CD4-positive, alpha-beta T cell treated with Interleukin-12 subunit alpha and Interleukin-12 subunit beta, for 1 hour (primary cell): ENCODE measurements around the gene ITPK1.
"Not testable (repeated sequence)": the region's sequence is repeated elsewhere in the genome, so short reads cannot be mapped to it uniquely, and the experiment has no call there.

Experiments
- DNase-seq: peaks from one replicate; pipeline ENCODE4 v3.0.0-alpha.2; 2020

ITPK1 gene

DNA sequence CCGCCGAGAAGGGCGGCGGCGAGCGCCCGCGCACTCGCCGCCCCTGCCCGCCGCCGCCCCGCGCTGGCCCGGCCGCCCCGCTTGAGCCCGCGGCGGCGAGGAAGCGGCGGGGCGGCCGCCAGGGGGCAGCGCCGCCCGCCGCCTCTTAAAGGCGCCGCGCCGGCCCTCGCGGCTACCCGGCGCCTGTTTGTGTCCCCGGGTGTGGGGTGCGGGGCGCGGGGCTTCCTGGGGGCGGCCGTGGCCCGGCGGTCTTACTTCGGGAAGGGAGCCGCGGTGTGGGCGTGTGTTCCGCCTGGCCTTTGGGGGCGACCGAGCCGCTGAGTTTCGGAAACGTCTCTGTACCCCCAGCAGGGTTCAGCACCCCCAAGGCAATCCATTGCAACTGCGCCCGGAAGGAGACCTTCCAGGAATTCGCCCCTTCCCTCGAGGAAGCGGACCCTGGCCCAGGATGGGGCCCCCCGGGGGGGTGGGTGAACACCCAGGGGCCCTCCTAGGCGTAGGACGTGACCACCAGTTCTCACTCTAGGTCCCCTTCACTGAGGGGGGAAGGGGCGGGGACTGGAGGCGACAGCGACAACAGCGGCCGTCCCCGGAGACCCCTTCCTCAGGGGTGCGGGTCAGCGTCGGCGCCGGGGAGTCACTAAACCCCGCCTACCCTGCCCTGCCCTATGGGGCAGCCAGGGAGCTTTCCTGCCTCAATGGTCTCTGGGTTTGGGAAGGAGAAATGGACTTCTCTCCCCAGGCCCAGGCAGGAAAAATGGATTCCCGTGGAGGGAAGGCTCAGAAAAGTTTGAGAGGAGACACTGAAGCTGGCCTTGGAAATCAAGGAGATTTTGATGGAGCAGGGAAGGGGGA lies at the start of gene ITPK1:
ITPK1 (minus strand) TSS at position 105 of the 855 bp plus-strand sequence. CDS start 762 bp downstream, outside the sequence.
- DNase-seq = peak; percentile 56

DNA sequence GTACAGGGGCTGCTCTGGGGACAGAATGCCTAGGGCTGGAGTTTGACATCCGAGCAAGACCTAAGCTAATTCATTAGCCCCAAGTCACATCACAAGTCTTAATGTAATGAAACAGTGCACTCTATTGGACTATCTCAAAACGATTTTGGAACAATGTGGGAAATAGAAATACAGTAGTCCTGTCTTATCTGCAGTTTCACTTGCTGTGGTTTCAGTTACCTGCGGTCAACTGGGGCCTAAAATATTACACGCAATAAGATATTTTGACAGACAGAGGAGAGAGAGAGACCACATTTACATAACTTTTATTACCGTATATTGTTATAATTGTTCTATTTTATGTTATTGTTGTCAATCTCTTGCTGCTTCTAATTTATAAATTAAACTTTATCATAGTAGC lies 47.8 kb upstream of the ITPK1 start:
- DNase-seq = no peak

DNA sequence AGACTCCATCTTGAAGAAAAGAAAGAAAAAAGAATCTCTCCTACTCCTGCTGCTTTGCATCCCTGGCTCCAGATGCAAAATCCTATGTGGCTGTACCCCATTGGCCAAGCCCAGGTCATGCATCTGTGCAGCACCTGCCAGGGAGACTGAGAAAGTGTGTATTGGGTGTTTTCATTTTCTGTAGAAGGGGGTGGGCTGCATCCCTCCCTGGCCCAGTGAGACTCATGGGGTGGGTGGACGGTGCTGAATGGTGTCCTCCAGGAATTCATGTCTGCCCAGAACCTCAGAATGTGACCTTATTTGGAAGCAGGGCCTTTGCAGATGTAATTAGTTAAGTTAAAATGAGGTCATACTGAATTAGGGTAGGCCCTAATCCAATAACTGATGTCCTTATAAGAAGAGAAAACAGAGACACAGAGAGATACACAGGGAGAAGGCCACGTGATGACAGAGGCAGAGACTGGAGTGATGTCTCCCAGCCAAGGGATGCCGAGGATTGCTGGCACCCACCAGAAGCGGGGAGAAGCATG lies 45.8 kb upstream of the ITPK1 start:
- DNase-seq = no peak

DNA sequence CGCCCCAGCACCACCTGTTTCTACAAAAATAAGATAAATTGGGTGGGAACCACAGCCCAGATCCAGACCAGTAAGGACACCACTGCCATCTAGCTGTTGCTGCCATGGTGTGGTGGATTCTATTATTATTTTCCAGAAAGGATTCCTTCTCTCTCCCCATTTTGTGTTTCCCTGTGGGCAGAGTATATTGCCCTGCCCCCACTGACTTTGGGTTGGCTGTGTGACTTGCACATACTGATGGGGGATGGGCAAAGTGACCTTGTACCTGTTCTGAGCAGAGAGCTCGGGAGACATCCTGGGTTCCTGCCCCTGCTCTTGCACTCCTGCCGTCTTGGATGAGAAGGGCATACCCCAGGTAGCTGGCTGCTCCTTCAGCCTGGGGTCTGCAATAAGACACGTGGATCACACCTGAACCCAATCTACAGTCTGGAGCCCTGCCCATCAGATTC lies 44.7 kb upstream of the ITPK1 start:
- DNase-seq = no peak

DNA sequence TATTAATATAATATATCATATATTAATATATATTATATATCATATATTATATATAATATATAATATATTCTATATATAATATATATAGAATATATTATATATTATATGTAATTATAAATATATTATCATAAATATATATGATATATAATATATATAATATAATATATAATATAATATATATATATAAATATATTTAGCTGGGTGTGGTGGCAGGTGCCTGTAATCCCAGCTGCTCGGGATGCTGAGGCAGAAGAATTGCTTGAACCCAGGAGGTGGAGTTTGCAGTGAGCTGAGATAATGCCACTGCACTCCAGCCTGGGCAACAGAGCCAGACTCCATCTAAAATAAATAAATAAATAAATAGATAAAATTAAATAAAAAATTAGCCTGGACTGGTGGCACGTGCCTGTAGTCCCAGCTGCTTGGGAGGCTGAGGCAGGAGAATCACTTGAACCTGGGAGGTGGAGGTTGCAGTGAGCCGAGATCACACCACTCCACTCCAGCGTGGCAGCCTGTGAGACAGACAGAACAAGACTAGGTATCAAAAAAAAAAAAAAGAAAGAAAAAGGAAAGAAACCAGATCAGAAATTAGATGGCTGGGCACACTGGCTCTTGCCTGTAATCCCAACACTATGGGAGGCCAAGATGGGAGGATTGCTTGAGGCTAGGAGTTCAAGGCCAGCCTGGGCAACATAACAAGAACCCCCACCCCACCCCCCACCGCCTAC lies 44.1 kb upstream of the ITPK1 start:
- not testable (repeated sequence) for DNase-seq

DNA sequence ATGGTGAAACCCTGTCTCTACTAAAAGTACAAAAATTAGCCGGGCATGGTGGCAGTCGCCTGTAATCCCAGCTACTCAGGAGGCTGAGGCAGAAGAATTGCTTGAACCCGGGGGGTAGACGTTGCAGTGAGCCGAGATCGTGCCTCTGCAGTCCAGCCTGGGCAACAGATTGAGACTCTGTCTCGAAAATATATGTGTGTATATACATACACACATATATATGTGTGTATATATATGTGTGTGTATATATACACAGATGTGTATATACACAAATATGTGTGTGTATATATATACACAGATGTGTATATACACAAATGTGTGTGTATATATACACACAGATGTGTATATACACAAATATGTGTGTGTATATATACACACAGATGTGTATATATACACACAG lies 42.6 kb upstream of the ITPK1 start:
- DNase-seq = not testable (repeated sequence)

DNA sequence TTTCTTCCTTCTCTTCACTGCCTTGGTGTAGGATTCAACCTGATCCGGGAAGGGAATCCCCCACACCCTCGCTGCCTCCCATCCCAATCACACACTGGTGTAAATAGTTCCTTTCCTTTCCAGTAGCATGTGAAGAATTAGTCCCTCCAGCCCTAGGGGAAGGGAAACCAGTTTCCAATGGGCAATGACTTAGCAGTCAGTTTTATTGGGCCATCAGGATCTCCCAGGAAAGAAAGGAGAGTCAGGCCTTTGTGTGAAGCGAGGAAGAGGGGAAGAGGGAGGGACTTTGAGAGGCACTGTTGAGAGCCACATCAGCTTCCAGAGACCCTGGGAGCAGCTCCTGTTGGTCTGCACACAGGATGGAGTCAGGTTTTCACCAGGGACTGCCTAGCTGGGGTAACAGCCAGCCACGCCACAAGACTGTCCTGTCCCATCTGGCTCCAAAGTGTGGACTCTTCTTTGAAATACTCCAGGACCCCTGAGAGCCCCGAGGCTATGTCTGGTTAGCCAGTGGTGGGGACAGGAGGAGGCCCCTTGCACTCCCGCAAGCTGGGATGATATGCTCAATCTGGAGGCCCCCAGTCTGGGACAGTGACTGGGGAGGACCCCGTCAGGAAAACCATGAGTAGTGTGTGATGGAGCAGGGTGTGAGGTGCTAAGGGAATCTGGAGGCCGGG lies 41.1 kb upstream of the ITPK1 start:
- no peak for DNase-seq

DNA sequence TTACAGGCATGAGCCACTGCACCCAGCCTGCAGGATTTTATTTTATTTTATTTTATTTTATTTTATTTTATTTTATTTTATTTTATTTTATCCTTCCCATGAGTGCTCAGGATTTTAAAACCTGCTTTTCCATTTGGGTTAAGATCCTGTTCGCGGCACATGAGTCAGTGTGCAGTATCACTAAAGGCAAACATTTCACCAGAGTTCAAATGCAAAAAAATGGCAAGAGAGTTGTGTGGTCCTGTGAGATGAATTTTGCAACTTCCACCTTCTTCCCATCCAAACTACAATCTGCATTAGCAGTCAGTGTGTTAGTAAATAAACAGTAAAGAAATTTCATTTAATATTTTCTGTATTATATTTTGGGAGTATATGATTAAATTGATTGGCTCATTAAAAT lies 39.9 kb upstream of the ITPK1 start:
- DNase-seq = no peak

DNA sequence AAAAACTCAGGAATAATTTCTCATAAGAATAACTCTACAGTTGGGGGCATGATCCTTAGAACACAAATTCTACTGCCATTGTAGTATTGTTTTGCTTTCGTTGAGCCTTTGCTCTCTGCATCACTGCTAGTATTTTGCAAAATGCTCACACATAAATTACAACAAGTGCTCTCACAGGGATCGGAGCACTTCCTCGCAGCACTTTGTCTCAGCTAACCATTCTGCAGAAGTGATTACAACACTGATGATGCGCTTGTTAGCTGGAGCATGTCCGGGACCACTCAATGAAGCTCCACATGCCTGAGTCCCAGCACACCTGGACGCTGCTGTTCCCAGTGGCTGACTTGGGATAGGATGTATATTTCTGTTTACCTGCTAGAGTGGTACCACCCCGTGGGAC lies 37.4 kb upstream of the ITPK1 start:
- DNase-seq = no peak

DNA sequence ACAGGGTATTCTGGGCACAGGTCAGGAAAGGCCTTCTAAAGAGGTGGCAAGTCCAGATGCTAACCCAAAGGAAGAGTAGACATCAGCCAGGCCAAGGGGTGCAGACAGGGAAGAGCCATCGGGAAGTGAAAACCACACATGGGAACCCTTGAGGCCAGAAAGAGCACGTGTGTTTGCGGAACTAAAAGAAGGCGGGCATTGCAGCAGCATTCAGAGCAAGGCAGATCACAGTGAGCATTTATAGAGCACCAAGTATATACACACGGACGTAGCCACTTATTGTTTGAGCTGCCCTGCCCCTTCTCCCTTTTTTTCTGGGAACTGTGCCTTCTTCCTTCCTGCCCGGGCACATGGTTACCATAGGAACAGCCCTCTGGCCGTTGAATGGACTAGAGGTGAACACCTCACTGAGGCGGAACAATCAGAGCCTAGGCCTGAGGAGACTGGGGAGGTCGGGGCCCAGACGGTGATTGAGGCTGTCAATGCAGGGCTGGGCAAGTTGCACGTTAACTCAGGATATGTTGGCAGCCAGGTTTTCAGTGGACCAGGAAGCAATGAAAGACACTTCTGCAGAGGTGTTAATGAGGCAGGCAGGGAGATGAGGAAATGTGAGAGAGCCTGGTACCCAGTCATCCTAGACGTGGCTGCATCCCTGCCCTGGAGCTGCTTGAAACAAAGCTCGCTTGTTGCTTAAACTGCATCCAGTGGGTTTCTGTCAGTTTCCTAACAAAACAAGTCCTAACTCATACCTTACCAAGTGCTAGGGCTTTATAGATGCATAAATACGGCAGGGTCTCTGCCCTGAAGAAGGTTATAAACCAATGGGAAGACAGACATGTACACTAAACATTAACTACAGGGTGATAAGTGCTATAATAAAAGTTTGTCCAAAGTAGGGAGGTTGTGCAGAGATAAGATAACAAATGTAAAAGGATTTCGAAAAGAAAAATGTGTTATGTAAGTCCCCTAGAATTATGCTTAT lies 34.8 kb upstream of the ITPK1 start:
- DNase-seq = no peak

DNA sequence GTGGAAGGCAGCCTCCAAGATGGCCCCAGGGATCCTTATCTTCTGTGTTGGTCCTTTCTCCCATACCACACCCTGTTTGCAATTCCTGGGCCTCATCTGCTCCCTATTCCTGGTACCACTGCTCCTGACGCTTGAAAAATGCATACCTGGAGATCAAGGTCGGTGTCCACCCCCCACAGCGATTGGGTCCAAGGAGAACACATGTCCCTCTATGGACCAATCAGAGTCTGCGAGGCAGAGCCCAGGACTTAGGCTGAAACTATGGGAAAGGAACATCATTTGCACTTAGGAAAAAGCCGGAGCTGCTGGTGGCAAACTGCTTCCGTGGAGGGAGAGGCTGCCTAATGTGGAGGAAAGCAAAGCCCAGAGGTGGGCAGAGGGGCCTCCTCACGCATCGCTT lies 33.3 kb upstream of the ITPK1 start:
- DNase-seq = no peak

DNA sequence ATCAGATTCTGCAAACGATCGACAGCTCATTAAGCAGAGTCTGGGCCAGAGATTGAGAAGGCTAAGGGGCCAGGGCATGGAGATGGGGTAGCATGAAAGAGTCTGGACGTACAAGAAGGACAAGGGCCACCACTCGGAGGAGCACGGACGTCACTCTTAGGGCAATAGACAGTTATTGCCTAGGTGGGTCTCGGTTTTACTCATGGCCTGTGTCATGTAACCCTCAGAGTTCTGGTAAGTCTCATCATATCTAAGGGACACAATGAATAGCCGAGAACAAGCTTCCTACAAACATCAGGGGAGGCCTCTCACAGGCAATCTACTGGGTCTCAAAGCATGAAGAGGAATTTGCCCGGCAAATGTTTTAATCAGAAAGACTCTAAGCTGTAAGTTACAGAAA lies 30.4 kb upstream of the ITPK1 start:
- no peak for DNase-seq

DNA sequence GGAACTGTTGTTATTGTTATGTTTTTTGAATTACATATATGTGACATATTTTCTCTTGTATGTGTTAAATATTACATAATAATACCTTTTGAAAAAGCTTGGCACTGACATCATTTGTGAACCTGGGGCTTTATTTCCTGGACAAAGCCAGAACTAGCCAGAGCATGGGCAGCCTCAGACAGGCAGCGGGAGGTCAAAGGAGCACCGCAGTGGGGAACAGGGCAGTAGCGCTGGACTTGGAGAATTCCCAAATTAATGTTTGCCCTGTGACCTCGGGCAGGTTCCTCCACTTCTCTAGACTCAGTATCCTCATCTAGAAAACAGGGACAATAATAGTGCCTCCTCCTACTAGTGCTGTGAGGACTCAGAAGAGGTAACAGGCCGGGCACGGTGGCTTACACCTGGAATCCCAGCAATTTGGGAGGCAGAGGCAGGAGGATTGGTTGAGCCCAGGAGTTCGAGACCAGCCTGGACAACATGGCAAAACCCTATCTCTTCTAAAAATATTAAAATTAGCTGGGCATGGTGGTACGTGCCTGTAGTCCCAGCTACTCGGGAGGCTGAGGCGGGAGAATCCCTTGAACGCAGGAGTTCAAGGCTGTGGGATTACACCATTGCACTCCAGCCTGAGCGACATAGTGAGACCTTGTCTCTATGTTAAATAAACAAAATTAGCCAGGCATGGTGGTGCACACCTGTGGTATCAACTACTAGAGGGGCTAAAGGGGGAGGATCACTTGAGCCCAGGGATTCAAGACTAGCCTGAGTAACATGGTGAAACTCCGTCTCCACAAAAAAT lies 27.3 kb upstream of the ITPK1 start:
- no peak for DNase-seq

DNA sequence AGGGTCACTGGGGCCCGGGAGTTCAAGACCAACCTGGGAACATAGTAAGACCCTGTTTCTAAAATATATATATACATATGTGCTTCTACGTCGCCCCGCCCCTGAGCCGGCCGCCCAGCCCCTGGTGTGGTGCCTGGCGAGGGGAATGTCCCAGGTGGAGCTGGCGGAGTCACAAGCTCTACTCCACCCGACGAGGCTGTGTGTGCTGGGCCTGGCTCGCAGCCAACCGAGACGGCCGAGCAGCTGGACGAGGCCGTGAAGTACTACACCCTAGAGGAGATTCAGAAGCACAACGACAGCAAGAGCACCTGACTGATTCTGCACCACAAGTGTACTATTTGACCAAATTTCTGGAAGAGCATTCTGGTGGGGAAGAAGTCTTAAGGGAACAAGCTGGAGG lies 22.1 kb upstream of the ITPK1 start:
- DNase-seq = no peak

DNA sequence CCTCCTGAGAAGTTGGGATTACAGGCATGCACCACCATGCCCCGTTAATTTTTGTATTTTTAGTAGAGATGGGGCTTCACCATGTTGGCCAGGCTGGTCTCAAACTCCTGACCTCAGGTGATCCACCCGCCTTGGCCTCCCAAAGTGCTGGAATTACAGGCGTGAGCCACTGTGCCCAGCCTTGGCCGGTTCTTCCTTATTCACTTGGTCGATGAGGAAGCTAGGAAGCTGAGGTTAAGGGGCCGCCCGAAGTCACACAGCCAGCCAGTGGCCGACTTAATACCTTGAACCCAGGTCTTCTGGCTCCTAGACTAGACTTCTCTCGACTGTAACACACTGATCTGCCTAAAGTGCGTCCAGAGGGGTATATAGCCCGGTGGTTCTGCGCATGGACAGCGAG lies 20.8 kb upstream of the ITPK1 start:
- DNase-seq = not testable (repeated sequence)

DNA sequence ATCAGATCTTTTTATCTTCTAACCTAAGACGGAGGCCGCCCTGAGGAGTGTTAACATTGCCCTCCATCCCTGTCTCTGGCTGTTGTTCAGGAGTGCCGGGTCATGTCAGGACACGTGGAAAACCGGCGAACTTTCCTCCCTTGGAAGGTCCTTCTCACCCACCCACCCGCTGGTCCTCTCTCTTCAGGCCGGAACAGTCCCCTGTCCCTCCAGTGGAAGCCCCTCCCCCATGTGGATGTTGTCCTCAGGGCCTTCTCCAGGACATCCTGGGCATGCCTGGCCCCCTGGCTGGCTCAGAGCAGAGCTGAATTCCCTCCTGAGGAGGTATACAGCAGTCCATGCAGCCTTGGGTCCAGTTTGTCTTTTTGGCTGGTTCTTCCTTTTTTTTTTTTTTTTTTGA lies 20.3 kb upstream of the ITPK1 start:
- DNase-seq = no peak

DNA sequence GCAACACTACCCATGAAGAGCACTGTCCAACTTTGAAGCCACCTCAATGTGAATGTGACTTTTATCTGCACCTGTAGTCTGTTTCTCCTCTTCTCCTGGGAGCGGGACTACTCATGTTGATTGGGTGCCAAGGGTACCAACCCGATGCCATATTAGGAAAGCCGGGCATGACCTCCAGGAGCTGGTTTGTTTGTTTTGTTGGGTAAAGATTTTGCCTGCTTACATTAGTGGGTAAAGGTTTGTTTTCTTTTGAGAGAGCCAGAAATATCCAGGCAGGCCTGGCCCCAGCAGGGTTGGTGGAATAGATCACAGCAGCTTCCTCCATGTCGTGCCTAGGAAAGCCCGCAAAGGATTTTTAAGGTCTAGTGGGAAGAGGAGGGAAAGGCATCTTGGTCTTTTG lies 19.7 kb upstream of the ITPK1 start:
- no peak for DNase-seq

DNA sequence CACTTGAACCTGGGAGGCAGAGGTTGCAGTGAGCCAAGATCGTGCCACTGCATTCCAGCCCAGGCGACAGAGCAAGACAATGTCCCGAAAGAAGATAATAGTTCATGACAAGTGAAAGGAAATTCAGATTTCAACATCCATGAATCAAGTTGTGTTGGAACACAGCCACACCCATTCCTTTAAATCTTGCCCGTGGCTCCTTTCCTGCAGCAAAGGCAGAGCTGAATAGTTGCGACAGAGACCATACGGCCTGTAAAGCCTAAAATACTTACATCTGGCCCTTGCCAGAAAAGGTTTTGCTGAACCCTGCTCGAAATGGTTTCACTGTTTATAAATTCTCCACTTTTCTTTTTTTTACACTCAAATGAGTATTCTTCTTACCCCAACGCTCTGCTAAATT lies 17.7 kb upstream of the ITPK1 start:
- DNase-seq = no peak

DNA sequence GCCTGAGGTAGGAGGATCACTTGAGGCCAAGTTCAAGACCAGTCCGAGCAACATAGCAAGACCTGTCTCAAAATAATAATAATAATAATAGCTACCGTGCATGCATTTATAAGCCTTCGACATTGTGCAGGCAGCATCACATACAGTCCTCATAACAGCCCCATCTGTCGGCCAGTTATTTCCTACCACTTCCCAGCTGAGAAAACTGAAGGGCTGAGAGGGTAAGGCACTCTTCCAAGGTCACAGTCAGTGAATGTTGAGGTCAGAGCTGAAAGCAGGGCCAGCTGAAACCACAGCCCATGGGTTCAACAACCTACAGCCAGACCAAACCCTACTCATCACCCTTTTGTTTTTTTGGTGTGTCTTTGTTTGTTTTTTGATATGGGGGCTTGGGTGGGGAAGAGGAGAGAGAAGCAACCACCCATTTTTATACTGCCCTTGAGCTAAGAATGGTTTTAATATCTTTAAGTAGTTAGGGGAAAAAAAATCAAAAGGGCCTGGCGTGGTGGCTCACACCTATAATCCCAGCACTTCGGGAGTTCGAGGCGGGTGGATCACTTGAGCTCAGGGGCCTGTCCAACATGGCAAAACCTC lies 16.8 kb upstream of the ITPK1 start:
- DNase-seq = peak; percentile 40

DNA sequence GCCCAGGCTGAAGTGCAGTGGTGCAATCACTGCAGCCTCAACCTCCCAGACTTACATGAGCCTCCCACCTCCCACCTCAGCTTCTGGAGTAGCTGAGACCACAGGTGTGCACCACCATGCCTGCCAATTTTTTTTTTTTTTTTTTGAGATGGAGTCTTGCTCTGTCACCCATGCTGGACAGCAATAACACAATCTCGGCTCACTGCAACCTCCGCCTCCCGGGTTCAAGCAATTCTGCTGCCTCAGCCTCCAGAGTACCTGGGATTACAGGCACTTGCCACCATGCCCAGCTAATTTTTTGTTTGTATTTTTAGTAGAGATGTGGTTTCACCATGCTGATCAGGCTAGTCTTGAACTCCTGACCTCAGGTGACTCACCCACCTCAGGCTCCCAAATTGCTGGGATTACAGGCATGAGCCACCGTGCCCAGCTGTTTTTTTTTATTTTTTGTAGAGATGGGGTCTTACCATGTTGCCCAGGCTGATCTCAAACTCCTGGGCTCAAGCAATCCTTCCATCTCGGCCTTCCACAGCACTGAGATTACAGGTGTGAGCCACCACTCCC lies 15.6 kb upstream of the ITPK1 start:
- not testable (repeated sequence) for DNase-seq
